GM19455 (cell line): Measurements from ENCODE around the gene CYLD.

Experiments
- ATAC-seq: cut with Tn5 transposase; IDR thresholded peaks from one replicate; pipeline ENCODE4 v1.9.1; 2021; ENCODE audit not compliant: unreplicated experiment

Gene CYLD

DNA sequence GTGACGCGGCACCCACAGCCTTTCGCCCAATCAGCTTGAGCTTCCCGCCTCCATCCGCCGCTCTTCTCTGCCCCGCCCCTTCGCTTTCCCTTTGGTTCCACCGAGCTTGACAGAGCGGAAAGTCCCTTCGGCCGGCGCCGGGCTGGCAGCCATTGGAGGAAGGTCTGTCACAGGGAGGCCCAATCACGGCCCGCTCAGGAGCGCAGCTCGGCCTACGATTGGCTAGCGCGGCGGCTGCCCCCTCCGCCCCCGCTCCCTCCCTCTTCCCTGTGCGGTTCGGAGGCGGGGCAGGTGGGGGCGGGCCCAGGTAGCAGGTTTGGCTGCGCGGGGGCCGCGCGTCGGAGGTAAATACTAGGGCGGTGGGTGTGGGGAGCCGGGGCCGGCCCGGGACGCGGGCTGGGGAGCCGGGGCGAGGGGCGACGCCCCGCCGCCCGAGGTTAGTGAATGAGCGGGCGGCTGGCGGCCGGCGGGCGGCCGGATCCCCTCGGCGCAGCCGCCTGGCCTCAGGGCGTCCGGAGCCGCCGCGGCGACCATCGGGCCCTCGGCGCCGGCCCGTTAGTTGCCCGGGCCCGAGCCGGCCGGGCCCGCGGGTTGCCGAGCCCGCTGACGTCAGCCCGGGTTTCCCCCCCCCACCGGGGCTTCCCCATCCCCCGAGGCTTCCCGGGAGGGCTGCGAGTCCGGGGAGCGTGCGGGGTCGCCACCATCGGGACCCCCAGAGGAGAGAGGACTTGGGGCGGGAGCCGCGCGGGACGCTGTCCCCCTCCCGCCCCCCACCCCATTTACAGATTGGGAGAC lies at the start of gene CYLD:
Gene CYLD (plus strand): TSS at position 306 of the 795 bp plus-strand sequence. CDS start 7,613 bp downstream, outside the sequence.
- ATAC-seq: peak; percentile 92

DNA sequence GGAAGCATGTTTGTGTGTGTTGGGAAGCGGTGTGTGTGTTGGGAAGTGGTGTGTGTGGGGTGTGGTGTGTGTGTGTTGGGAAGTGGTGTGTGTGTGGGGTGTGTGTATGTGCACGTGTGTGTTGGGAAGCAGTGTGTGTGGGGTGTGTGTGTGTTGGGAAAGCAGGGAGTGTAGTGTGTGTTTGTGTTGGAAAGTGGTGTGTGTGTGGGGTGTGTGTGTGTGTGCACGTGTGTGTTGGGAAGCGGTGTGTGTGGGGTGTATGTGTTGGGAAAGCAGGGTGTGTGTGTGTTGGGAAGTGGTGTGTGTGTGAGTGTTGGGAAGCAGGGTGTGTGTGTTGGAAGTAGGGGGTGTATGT lies 49.3 kb upstream of the CYLD start:
- no peak for ATAC-seq

DNA sequence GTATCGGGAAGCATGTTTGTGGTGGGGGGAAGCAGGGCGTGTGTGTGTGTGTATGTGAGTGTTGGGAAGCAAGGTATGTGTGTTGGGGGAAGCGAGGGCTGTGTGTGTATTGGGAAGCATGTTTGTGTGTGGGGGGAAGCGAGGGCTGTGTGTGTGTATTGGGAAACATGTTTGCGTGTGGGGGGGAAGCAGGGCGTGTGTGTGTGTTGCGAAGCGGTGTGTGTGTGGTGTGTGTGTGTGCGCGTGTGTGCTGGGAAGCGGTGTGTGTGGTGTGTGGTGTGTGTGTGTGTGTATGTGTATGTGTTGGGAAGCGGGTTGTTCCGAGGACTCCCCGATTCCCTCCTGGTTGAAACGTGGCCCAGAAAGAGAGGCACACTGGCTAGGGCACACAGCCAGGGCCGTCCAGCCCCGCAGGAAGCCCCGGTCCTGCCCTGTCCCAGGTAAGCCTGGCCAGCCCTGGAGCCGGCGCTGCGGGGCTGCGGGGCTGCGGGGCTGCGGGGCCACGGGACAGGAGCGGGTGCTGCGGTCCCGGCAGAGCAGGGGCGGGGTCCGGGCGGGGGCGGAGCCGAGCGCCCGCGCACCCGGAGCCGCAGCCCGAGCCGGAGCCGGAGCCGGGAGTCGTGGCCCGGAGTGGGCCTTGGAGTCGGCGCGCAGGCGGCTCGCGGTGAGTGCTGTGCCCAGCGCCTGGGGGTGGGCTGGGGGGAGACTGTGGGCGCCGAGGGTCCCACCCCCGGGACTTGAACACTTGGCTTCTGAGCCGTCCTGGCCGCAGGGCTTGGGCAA lies 48.7 kb upstream of the CYLD start, which contains the start of gene NOD2:
Gene NOD2 (plus strand): TSS at position 608 of the 783 bp plus-strand sequence. CDS start 5,890 bp downstream, outside the sequence.
- no peak for ATAC-seq

DNA sequence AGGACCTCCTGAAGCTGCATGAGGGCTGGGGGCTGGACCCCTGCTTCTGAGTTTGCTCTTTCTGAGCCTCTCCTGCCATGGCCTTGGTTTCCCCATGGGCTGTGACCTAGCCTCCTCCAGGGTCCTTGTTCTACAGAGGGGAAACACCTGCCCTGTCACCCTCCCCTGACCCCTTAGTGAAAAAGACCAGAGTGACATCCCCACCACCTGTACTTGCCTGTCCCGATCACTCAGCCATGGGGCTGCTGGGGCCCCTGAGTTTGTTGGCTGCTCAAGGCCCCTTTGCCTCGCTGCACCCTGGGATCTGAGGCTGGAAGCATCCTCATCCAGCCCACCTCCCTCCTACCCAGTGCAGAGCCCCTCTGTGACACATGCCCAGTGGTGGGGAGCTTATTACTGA lies 47.7 kb upstream of the CYLD start:
- ATAC-seq: no peak

DNA sequence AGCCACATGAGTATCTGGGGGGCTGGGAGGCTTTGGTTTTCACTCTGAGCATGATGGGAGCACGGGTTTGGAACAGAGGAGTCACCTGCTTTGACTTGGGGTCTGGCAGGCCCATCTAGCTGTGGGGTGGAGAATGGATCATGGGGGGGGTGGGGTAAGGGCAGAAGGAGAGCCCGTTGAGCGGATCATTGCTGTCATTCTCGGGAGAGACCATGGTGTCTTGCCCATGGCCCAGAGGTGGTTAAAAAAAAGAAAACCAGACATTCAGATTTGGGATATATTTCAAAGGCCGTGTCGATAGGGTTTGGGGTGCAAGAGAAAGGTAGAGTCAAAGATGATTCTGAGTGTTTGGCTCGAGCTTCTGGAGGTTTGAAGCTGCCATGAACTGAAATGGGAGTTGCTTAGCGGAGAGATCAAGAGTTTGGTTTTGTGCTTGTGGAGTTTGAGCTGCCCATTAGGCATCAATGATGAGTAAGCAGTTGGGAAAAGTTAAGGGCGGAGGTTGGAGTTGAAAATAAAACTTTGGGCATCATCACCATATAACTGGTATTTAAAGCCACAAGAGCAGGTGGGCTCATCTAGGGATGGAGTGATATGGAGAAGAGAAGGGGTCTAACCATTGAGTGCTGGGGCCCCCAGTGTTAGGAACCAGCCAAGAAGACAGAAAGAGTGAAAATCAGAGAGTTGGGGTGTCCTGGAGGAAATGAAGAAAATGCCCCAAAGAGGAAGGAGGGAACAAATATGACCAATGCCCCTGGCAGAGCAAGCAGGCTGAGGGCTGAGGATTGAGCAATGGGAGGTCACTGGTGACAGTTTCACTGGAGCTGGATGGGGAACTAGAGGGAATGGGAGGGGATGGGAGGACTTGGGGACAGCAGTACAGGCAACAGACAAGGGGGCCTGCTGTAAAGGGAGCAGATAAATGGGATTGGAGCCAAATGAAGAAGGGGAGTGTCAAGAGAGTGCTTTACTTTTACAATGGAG lies 46.6 kb upstream of the CYLD start:
- no peak for ATAC-seq

DNA sequence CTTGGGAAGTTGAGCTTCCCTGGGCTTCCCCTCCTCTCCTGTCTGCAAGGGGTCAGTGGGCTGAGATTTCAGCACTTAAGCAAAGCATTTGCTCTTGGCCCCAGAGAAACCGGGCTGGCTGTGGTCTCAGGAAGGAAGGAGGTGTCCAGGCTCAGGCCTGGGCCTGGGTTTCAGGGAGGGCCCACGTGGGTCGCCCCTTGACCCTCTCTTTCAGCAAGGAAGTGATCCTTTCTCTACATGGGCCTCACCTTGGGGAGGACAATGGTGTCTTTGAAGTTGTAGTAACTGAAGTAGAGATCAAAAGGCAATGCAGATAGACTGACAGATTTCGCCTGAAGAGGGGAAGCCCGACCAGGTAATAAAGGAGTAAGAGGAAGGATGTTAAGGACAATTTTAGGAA lies 45.8 kb upstream of the CYLD start:
- peak; percentile 16 for ATAC-seq

DNA sequence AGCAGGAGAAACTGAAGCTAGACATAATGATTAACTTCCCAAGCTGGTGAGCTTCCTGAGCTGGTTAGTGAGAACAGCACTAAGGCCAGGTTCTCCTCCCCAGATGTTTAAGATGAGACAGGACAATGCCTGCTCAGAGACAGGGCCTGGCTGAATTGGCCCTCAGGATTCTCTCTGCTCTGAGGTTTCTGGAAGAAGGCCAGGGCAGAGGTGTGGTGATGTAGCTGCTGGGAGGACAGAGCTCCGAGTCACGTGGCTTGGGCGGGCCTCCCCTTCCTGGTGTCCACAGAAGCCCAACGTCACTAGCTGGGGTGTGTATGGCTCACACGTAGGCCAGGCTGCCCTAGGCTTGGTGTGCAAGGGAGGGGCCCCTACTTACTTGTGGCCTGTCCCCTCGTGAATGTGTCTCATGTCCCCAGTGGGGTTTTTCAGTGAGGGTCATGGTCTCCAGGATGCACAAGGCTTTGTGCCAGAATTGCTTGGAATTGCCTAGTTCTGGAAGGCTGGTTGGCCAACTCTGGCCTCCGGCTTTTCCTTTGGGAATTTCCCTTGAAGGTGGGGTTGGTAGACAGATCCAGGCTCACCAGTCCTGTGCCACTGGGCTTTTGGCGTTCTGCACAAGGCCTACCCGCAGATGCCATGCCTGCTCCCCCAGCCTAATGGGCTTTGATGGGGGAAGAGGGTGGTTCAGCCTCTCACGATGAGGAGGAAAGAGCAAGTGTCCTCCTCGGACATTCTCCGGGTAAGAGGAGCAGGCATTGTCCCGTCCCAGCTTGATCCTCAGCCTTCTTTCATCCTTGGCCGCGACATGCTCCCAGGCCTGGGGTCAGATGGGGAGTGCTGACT lies 45.1 kb upstream of the CYLD start:
- peak; percentile 52 for ATAC-seq

DNA sequence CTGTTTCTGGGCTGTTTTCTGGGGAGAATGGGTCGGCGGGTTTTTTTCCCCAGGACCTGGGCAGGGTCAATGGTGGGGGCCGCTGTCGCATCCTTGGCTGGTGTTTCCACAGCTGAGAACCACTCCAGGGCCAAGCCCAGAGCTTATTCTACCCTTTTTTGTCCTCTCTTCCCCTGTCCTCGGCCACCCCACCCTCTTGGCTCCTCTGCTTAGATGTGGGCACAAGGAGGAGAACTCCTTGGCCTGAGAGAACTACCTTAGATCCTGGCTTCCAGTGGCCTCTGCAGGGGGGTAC lies 44.5 kb upstream of the CYLD start:
- no peak for ATAC-seq

DNA sequence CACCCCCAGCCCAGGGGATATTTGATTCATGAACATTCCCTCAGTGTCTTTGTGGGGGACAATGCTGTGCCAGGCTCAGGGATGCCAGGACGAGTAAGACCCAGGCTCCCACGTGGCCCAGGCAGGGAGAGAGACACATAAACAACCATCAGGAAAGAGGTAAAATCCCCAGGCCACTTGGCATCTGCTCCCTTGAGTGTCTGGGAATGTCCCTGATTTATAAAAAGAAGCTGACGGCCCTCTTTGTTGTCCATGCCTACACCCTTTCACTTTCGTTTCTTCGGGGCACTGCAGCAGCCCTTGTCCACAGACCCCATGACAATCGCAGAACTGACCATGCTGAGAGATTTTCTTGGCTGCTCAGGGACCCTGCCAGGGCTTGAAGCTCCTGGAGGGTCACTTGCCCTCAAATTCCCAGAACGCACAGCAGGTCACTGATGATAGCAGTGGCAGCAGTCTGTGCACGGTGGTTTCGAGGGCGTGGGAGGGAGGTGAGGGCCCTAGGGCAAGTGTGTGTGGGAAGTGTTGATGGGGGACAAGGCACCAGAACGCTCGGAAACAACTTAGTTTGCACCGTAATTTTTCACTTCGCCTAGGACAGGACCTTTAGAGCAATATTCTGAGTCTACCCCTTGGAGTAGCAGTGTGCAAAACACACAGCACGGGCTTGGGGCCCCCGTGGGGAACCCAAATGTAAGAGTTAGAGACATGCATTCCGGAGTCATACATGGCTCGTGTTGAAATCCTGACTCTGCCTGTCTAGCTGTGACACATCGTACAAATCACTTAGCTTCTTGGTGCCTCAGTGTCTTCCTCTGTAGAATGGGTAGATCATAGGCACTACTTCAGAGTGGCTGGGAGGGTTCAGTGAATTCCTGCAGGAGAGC lies 43.8 kb upstream of the CYLD start:
- peak; percentile 31 for ATAC-seq

DNA sequence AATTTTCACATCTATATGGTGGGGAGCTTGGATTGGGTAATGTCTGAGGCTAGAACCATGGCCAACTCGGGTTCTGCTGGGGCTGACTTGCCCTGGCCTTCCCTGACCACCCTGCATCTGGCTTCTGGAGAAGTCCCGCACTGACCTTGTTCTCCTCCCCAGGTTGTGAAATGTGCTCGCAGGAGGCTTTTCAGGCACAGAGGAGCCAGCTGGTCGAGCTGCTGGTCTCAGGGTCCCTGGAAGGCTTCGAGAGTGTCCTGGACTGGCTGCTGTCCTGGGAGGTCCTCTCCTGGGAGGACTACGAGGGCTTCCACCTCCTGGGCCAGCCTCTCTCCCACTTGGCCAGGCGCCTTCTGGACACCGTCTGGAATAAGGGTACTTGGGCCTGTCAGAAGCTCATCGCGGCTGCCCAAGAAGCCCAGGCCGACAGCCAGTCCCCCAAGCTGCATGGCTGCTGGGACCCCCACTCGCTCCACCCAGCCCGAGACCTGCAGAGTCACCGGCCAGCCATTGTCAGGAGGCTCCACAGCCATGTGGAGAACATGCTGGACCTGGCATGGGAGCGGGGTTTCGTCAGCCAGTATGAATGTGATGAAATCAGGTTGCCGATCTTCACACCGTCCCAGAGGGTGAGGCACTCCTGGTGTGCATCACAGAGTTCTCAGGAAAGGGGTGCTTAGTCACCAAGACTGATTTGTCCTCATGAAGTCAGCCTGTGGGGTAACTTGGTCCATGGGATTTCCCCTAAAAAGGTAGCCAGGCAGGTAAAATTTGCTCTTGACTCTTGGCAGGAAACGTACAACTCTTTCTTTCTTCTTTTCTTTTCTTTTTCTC lies 42.3 kb upstream of the CYLD start:
- no peak for ATAC-seq

DNA sequence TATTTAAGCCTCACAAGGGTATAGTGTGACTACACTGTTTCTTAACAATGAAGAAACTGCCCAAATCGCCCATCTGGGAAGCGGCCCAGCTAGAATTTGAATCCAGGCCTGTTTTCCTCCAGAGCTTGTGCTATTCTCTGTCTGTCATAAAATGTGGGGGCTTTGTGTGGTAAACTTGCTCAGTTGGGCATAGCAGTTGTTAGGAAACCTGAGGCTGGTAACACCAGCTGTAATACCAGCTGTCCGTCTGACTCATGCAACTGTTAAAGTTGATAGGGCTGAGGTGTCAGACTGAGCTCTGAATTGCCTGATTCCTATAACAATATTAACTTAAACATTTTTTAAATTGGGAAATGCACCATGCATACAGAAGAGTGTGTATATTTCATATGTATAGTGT lies 39.2 kb upstream of the CYLD start:
- no peak for ATAC-seq

DNA sequence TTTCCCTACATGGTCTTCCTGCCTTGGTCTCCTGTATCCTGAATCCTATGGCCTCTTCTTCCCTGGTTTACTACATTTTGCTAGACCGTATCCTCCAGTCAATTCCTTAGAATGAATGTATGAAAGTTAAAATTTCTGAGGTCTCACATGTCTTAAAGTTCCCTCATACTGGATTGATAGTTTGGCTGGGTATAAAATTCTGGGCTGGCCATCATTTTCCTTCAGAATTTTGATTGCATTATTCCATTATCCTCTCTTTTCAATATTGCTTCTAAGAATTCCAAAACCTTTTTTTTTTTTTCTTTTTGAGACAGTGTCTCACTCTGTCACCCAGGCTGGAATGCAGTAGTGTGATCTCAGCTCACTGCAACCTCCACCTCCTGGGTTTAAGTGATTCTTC lies 37.6 kb upstream of the CYLD start:
- no peak for ATAC-seq

DNA sequence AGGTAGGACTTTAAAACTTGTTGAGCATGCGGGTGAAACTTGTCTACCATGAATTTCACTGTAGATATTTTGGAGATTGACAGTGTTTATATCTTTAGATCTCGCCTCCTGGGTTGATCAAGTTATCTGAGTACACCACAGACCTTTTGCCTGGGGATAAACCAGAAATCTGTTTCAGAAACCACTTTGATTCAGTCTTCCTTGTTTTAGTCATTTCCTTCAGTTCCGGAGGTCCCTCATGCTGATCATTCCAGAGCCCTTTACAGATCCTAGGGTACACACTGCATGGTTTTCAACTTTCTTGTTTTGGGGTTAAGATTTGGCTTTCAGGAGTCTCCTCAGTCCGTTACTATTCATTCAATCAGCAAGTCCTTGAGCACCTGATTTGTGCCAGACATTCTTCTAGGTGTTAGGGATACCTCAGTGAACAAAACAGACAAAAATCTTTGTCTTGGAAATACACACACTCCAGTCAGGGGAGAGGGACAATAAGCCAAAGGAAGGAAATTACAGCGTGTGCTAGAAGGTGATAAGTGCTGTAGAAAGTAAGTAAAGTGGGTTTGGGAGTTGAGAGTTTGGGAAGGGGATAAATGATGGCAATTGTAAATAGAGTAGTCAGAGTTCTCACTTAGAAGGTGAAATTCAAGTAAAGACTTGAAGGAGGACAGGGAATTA lies 36.3 kb upstream of the CYLD start:
- ATAC-seq: no peak

DNA sequence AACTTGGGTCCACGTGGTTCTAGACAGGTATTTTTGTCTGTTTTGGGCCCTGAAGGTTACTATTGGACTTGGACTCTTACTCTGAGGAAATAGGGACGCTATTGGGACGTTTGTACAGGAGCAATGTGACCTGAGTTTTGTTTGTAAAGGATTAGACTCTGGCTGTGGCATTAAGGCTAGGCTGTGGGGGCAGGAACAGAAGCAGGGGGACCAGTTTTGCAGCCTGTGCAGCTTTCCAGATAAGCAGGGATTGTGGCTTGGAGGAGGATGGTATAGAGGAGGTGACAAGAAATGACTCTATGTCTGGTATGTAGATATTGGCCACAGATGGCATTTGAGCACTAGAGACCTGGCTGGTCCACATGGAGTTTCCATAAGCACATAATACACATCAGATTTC lies 35.6 kb upstream of the CYLD start:
- ATAC-seq: no peak

DNA sequence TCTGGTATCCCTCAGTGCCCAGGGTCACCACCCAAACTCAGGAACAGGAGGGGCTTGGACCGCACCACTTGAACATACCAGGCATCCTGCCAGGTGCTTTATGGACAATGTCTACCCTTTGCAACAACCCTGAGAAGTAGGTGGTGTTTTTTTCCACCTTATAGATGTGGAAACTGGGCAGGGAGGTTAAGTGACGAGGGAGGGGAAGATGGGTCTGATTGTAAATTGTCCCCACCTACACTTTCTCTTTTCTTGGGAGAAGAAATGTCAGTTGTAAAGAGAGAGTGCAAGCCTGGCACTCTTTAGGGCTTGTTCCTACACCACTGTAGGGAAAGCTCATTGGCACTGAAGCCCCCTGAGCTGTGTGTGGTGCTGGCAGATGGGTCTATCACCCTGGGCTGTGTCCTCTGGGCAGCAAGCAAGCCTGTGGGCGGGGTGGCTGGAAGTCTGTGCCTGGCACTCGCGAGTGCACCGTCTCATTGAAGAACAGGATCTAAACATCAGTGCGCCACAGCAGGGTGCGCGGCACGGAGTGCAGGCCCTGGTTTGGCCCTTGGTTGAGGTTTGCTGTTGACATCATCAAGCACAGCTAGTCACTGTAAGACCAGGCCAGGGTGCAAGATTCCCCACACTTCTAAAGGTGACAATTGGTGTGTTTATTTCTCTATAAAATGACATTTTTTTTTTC lies 33.4 kb upstream of the CYLD start:
- ATAC-seq: no peak

DNA sequence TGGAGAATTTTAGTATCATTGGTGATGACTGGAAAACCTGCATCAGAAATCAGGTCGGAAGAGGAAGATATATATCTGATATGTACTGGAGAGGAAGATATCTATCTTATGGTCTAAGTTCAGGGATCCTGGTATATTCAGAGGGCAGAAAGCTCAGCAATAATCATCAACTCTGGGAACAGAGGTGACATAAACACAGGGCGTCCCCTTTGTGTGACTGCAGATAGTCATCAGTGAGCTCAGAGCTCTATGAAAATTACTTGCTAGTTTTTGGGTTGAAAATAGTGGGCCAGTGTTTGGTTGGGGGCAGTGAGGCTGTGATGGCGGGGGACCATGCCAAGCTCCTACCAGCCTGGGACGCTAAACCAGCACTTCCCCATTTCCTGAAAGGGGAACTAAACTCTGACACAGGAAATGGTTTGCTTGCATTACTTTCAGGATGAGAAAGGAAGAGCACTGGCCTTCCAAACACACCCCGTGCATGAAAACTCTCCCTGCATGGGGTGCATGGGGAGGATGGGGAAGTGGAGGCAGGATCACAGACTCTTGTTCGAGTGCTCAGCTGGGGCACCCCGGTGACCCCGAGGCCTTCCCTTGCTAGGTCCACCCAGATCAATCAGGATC lies 32.7 kb upstream of the CYLD start:
- no peak for ATAC-seq

DNA sequence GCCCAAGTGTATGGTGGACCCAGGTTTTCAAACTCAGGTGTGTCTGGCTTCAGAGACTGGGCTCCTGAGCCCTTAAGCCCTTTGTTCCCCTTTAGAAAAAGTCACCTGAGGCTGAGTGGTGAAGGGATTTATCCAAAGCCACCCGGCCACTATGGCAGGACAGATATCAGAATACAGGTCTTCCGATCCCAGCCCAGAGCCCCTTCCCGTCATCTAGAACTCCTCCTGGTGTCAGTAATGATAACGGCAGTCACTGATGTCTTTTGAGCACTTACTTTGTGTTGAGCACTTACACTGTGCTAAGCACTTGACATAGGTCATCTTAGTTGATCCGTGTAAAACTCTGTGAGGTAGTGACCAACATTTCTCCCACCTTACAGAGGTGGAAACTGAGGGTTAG lies 31.9 kb upstream of the CYLD start:
- no peak for ATAC-seq
